Measurements from ENCODE around the gene RAD51B.

The RAD51B gene

GRCh38 chr14:68271913-68272391, 452.4 kb downstream of the RAD51B start:
- POLR2A ChIA-PET (ENCODE audit: low non-redundant PET): no interaction called here
- TF ChIP-seq CTCF (conservative IDR thresholded peaks at IDR 0.05; ENCODE audit: low read depth): no peak
- CTCF ChIA-PET: no interaction called here
- H3K27ac ChIP-seq: no peak overlapping the region
- DNase-seq (ENCODE audit: low spot score): no peak

- TF ChIP-seq CTCF (conservative IDR thresholded peaks at IDR 0.05; ENCODE audit: low read depth): no peak
- ChIA-PET CTCF (interaction anchor here (0.6 kb wide), 2 partner anchors 72 to 75 kb away, joined by 3 to 6 read pairs; no protein-coding TSS in a partner anchor), POLR2A (ENCODE audit: low non-redundant PET) (no interaction called here)
- DNase-seq (ENCODE audit: low spot score): no peak
- H3K27ac ChIP-seq: no peak overlapping the region
These were observed 453.8 kb downstream of the RAD51B start for GRCh38 chr14:68273413-68273812.

- DNase-seq (ENCODE audit: low spot score): no peak
- no peak for TF ChIP-seq CTCF (conservative IDR thresholded peaks at IDR 0.05; ENCODE audit: low read depth)
- H3K27ac ChIP-seq: no peak overlapping the region
- POLR2A ChIA-PET (ENCODE audit: low non-redundant PET): no interaction called here
- CTCF ChIA-PET: no interaction called here
These were observed 455.1 kb downstream of the RAD51B start for GRCh38 chr14:68274725-68275124.

GRCh38 chr14:68278576-68279436, 459.2 kb downstream of the RAD51B start:
- ChIA-PET POLR2A (ENCODE audit: low non-redundant PET) (no interaction called here), CTCF (no interaction called here)
- no peak overlapping the region for H3K27ac ChIP-seq
- peak; percentile 24 for DNase-seq (ENCODE audit: low spot score)
- TF ChIP-seq CTCF (conservative IDR thresholded peaks at IDR 0.05; ENCODE audit: low read depth): no peak

- DNase-seq (ENCODE audit: low spot score): no peak
- CTCF ChIA-PET: no interaction called here
- no peak overlapping the region for H3K27ac ChIP-seq
- no peak for TF ChIP-seq CTCF (conservative IDR thresholded peaks at IDR 0.05; ENCODE audit: low read depth)
- POLR2A ChIA-PET (ENCODE audit: low non-redundant PET): no interaction called here
These were observed 459.8 kb downstream of the RAD51B start for GRCh38 chr14:68279437-68279720.

GRCh38 chr14:68279777-68280233, 460.2 kb downstream of the RAD51B start:
- CTCF ChIA-PET: no interaction called here
- no peak for TF ChIP-seq CTCF (conservative IDR thresholded peaks at IDR 0.05; ENCODE audit: low read depth)
- POLR2A ChIA-PET (ENCODE audit: low non-redundant PET): no interaction called here
- no peak overlapping the region for H3K27ac ChIP-seq
- DNase-seq (ENCODE audit: low spot score): no peak

All from RWPE1 (cell line).